ENCODE measurements around the gene SLC12A4. TPM values are rescaled to one million over a fixed set of nuclear protein-coding genes. Genes with fewer than 3 reads are reported as not detected.

SLC12A4 gene
- total and polyA plus RNA-seq, 7 donors = 18.3 to 89.5 (median 31.9) TPM

GRCh38 chr16:67993207-67994039, 25.0 kb upstream of the SLC12A4 start:
- peak; percentile 100 for TF ChIP-seq CTCF (IDR thresholded peaks at IDR 0.05)
- peak overlapping the region; percentile 64 for H3K4me3 ChIP-seq
- ATAC-seq = peak; percentile 74 to 85 (median 80)
- no peaks in the 10 kb centered on the region for H3K27me3 ChIP-seq (ENCODE audit: insufficient read depth in 3 of 3, low read length in 2 of 3)
- peak; percentile 85 to 93 for DNase-seq
- H3K36me3 ChIP-seq (ENCODE audit: insufficient read depth in 1 of 2, low read depth in 1 of 2) = peaks cover 0 to 8% of the 10 kb centered on the region in 2 donors
- H3K27ac ChIP-seq = peak overlapping the region; percentile 81
- no peaks in the 10 kb centered on the region for H3K9me3 ChIP-seq
- intact Hi-C loops (cut with DNase I) = loop anchor here (2.0 to 5.0 kb wide), 3 partner anchors 47 to 239 kb away; no protein-coding TSS in a partner anchor
- 13 to 24% (median 18%) methylated on average over 20 to 39 of the region's 39 CpGs for WGBS, 3 donors
- peaks cover 46% of the 10 kb centered on the region for H3K4me1 ChIP-seq

GRCh38 chr16:67992661-67993206, 24.3 kb upstream of the SLC12A4 start:
- DNase-seq = no peak
- no peak for TF ChIP-seq CTCF (IDR thresholded peaks at IDR 0.05)
- Histone ChIP-seq H3K27me3 (ENCODE audit: insufficient read depth in 3 of 3, low read length in 2 of 3) (no peaks in the 10 kb centered on the region), H3K4me3 (peak overlapping the region; percentile 64), H3K36me3 (ENCODE audit: insufficient read depth in 1 of 2, low read depth in 1 of 2) (peaks cover 0 to 8% of the 10 kb centered on the region in 2 donors), H3K27ac (no peak overlapping the region), H3K4me1 (peaks cover 50% of the 10 kb centered on the region), H3K9me3 (no peaks in the 10 kb centered on the region)
- intact Hi-C loops (cut with DNase I) = loop anchor here (2.0 to 5.0 kb wide), 3 partner anchors 48 to 240 kb away; no protein-coding TSS in a partner anchor
- WGBS, 3 donors = 71 to 75% (median 75%) methylated on average over 18 to 20 of the region's 20 CpGs
- peak in 2 of 4 donors; percentile 0 to 7 for ATAC-seq

- peak overlapping the region; percentile 97 for H3K27ac ChIP-seq
- peak; percentile 7 for TF ChIP-seq CTCF (IDR thresholded peaks at IDR 0.05)
- H3K36me3 ChIP-seq (ENCODE audit: insufficient read depth in 1 of 2, low read depth in 1 of 2) = peaks cover 0 to 8% of the 10 kb centered on the region in 2 donors
- peak overlapping the region; percentile 70 for H3K4me3 ChIP-seq
- no peaks in the 10 kb centered on the region for H3K27me3 ChIP-seq (ENCODE audit: insufficient read depth in 3 of 3, low read length in 2 of 3)
- DNase-seq = no peak
- intact Hi-C loops (cut with DNase I) = loop anchor here (5.0 kb wide), 2 partner anchors 72 to 242 kb away; no protein-coding TSS in a partner anchor
- no peaks in the 10 kb centered on the region for H3K9me3 ChIP-seq
- H3K4me1 ChIP-seq = peaks cover 69% of the 10 kb centered on the region
- 38 to 63% (median 47%) methylated on average over 6 of the region's 6 CpGs for WGBS, 3 donors
- peak in 3 of 4 donors; percentile 7 to 21 (median 11) for ATAC-seq
Observed at GRCh38 chr16:67990018-67990386, 21.6 kb upstream of the SLC12A4 start.

GRCh38 chr16:67989322-67990017, 21.0 kb upstream of the SLC12A4 start:
- Histone ChIP-seq H3K4me1 (peaks cover 74% of the 10 kb centered on the region), H3K9me3 (no peaks in the 10 kb centered on the region), H3K27me3 (ENCODE audit: insufficient read depth in 3 of 3, low read length in 2 of 3) (no peaks in the 10 kb centered on the region), H3K27ac (peak overlapping the region; percentile 97), H3K36me3 (ENCODE audit: insufficient read depth in 1 of 2, low read depth in 1 of 2) (peaks cover 0 to 8% of the 10 kb centered on the region in 2 donors), H3K4me3 (peak overlapping the region; percentile 70)
- ATAC-seq (peak; percentile 49 to 74 (median 56)), DNase-seq (peak in 1 of 2 donors; percentile 72)
- no peak for TF ChIP-seq CTCF (IDR thresholded peaks at IDR 0.05)
- WGBS, 3 donors = 29 to 47% (median 35%) methylated on average over 8 of the region's 8 CpGs
- intact Hi-C loops (cut with DNase I) = loop anchor here (2.0 to 5.0 kb wide), 3 partner anchors 51 to 243 kb away; no protein-coding TSS in a partner anchor
